HEK293 (cell line): ENCODE measurements around the gene ZNF536.

ENCODE experiments used
- CTCF ChIA-PET: fragments of 350-600 bp; formaldehyde crosslinking; extraction: SDS; loops from one replicate; lab custom pipeline; 2021; ENCODE audit warnings: antibody characterized with exemption; lab: Yijun Ruan, JAX
- POLR2A ChIA-PET: fragments of 300-600 bp; formaldehyde crosslinking; extraction: SDS; loops from one replicate; lab custom pipeline; 2020; ENCODE audit warnings: antibody characterized with exemption, inconsistent platforms; lab: Yijun Ruan, JAX
- H3K27ac ChIP-seq: fragments of 200-500 bp; sonication (Bioruptor generic); 2 replicates; pipeline ENCODE4 v1.5.1; 2014; ENCODE audit warnings: low read depth, low read length, control low read depth, inconsistent platforms; ENCODE audit errors: extremely low read depth
- H3K36me3 ChIP-seq, 2 experiments: fragments of 200-500 bp in 1 of 2; sonication (Bioruptor generic) in 1 of 2; 1 replicate in 1 of 2; 2 replicates in 1 of 2; pipeline ENCODE4 v1.5.1; 2014 to 2017; ENCODE audit warnings: inconsistent platforms in 2 of 2, low read length in 2 of 2; ENCODE audit not compliant: control insufficient read depth in 2 of 2, insufficient read depth in 1 of 2
- H3K4me1 ChIP-seq: fragments of 200-500 bp; sonication (Bioruptor generic); 2 replicates; pipeline ENCODE4 v1.5.1; 2014; ENCODE audit warnings: mild to moderate bottlenecking, low read length, inconsistent platforms; ENCODE audit not compliant: control insufficient read depth, insufficient read depth
- H3K4me3 ChIP-seq: 2 replicates; pipeline ENCODE4 v1.5.1; 2011; ENCODE audit warnings: low read depth, mild to moderate bottlenecking, control low read depth, low read length, moderate library complexity
- H3K9me3 ChIP-seq: fragments of 200-500 bp; sonication (Bioruptor generic); 2 replicates; pipeline ENCODE4 v1.5.1; 2014; ENCODE audit warnings: low read depth, low read length, inconsistent platforms; ENCODE audit not compliant: control insufficient read depth, insufficient read depth
- GFI1B ChIP-seq: fragments of 450-650 bp; formaldehyde crosslinking; IDR thresholded peaks from 2 replicates; pipeline ENCODE4 v1.5.1; 2016; ENCODE audit warnings: missing biosample characterization, missing genetic modification characterization
- GLI2 ChIP-seq: fragments of 450-650 bp; formaldehyde crosslinking; IDR thresholded peaks from 2 replicates; pipeline ENCODE4; 2017; ENCODE audit warnings: missing biosample characterization, missing genetic modification characterization, low read depth, borderline replicate concordance
- GLIS1 ChIP-seq: fragments of 450-650 bp; formaldehyde crosslinking; IDR thresholded peaks from 2 replicates; pipeline ENCODE4 v1.5.1; 2016; ENCODE audit warnings: missing biosample characterization, missing genetic modification characterization
- GLIS2 ChIP-seq: fragments of 450-650 bp; formaldehyde crosslinking; IDR thresholded peaks from 2 replicates; pipeline ENCODE4 v1.5.1; 2016; ENCODE audit warnings: missing biosample characterization, missing genetic modification characterization
- IKZF3 ChIP-seq: fragments of 450-650 bp; IDR thresholded peaks from 2 replicates; pipeline ENCODE4 v1.5.0; 2018; ENCODE audit warnings: missing biosample characterization, mild to moderate bottlenecking, missing genetic modification characterization, moderate library complexity
- INSM2 ChIP-seq: fragments of 450-650 bp; formaldehyde crosslinking; IDR thresholded peaks from 2 replicates; pipeline ENCODE4 v1.5.1; 2016; ENCODE audit warnings: missing biosample characterization, missing genetic modification characterization
- SCRT1 ChIP-seq: fragments of 450-650 bp; formaldehyde crosslinking; IDR thresholded peaks from 2 replicates; pipeline ENCODE4 v1.5.1; 2016; ENCODE audit warnings: missing biosample characterization, missing genetic modification characterization, borderline replicate concordance
- SCRT2 ChIP-seq: fragments of 450-650 bp; formaldehyde crosslinking; IDR thresholded peaks from 2 replicates; pipeline ENCODE4 v1.5.1; 2016; ENCODE audit warnings: missing biosample characterization, missing genetic modification characterization
- ZBTB21 ChIP-seq: fragments of 450-650 bp; formaldehyde crosslinking; IDR thresholded peaks from 2 replicates; pipeline ENCODE4 v1.5.1; 2017; ENCODE audit warnings: missing biosample characterization, missing genetic modification characterization
- ZBTB8A ChIP-seq: fragments of 450-650 bp; formaldehyde crosslinking; IDR thresholded peaks from 2 replicates; pipeline ENCODE4 v1.5.1; 2016; ENCODE audit warnings: missing biosample characterization, missing genetic modification characterization
- ZNF138 ChIP-seq: fragments of 450-650 bp; formaldehyde crosslinking; IDR thresholded peaks from 2 replicates; pipeline ENCODE4 v1.5.1; 2016; ENCODE audit warnings: missing biosample characterization, missing genetic modification characterization, borderline replicate concordance
- ZNF280C ChIP-seq: fragments of 450-650 bp; formaldehyde crosslinking; IDR thresholded peaks from 2 replicates; pipeline ENCODE4 v1.5.1; 2016; ENCODE audit warnings: missing biosample characterization, missing genetic modification characterization
- ZNF292 ChIP-seq: fragments of 450-650 bp; formaldehyde crosslinking; IDR thresholded peaks from 2 replicates; pipeline ENCODE4 v1.5.1; 2016; ENCODE audit warnings: low read depth, missing biosample characterization, missing genetic modification characterization, borderline replicate concordance
- ZNF362 ChIP-seq: fragments of 450-650 bp; formaldehyde crosslinking; IDR thresholded peaks from 2 replicates; pipeline ENCODE4 v1.5.1; 2016; ENCODE audit warnings: missing biosample characterization, missing genetic modification characterization
- ZNF785 ChIP-seq: fragments of 450-650 bp; formaldehyde crosslinking; IDR thresholded peaks from 2 replicates; pipeline ENCODE4 v1.5.1; 2016; ENCODE audit warnings: missing biosample characterization, missing genetic modification characterization
- TF ChIP-seq, protein P1 (sequence below): fragments of 450-650 bp; formaldehyde crosslinking; conservative IDR thresholded peaks from 2 replicates; pipeline ENCODE4 v1.5.1; 2016; ENCODE audit warnings: low read depth, missing biosample characterization, missing genetic modification characterization

Gene ZNF536

DNA sequence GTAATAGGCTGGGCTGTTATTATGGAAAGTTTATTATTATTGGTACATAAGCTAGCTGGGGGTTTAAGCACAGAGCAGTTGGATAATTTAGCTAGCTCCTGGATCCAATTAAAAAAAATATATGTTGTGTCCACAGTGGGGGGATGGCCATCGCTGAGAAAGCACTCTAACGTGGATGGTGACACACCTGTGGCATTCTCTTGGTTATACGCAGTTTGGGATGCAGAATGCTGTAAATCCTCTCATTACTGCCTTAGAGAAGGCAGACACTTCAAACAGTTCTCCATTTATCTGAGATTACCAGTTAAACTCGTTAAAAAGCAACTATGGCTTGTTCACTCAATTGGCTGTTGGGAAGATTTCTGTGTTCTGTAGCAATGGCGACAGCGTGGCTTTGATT is 2.4 kb upstream of the ZNF536 start:
- peak; percentile 70; the same call in 1 of the 2 replicates for TF ChIP-seq SCRT1 (tag by site-specific recombination)
- peak; percentile 83 for TF ChIP-seq SCRT2 (tag by site-specific recombination)
- TF ChIP-seq ZNF785 (tag by site-specific recombination), result no peak
- CTCF ChIA-PET, result interaction anchor here (0.6 kb wide), 1 partner anchor 36 kb away, joined by 3 read pairs; no protein-coding TSS in a partner anchor

DNA sequence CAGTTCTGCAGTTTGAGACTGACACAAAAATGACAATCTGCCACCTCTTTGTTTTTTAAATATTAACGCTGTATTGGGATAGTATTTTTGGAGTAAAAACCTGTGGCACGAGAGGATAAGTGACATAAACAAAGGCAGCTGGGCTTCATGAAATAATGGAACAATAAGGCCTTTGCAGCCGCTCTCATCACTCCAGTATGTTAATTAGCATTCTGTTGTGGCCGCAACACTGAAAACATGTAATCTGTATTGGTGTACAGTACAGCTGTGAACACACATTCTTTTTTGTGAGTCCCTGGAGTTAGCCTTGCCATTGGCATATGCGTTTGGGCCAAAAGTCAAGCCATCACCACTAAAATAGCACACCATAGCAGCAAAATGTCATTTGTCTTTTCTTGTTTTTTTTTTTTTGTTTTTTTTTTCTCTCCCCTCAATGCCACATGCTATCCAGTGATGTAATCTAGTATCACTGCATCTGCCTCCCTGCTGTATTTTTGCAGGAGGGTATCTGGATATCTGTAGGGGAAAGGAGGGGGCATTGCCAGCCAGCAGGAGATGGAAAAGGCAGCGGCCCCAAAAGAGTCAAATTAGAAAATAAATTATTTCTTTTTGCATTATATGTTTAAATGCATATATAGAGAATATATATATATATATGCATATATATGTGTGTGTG is 885 bp upstream of the ZNF536 start:
- TF ChIP-seq GLI2 (tag by site-specific recombination) (no peak), ZBTB21 (0 out of 2 replicates have a peak, but pooled peaks have one; percentile 12), ZNF362 (tag by site-specific recombination) (peak; percentile 92)
- Histone ChIP-seq H3K9me3 (no peaks in the 10 kb centered on the region), H3K36me3 (no peaks in the 10 kb centered on the region), H3K4me1 (peaks cover 14% of the 10 kb centered on the region), H3K27ac (no peak overlapping the region), H3K4me3 (no peak overlapping the region)
- ChIA-PET CTCF (interaction anchor here (0.8 to 1.0 kb wide), 3 partner anchors 10 to 28 kb away, joined by 3 to 4 read pairs (median 3); no protein-coding TSS in a partner anchor), POLR2A (no interaction called here)

More for the DNA sequence above, 2.4 kb upstream of the ZNF536 start:
- Histone ChIP-seq H3K4me3 (no peak overlapping the region), H3K4me1 (peaks cover 16% of the 10 kb centered on the region), H3K27ac (no peak overlapping the region), H3K9me3 (no peaks in the 10 kb centered on the region), H3K36me3 (no peaks in the 10 kb centered on the region)
- POLR2A ChIA-PET, result no interaction called here

DNA sequence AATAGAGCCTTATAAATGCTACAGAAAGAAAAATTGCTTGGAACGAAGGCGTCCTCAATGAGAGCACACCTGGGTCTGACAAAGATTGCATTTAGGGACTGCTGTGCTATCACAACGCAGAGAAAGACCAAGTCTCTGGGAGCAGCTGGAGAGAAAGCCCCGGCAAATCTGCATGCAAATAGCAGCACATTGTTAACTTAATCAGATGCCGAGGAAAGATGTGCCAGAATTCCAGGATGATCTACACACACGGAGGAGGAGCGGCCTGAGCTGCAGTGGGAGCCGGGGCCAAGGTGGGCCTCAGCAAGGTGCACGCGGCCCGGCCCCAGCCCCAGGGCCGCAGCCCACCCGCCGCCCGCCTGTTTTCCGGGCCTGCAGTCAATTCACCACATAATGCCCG is 1.4 kb downstream of the ZNF536 start:
- Histone ChIP-seq H3K4me1 (peaks cover 14% of the 10 kb centered on the region), H3K9me3 (no peaks in the 10 kb centered on the region), H3K4me3 (no peak overlapping the region), H3K36me3 (no peaks in the 10 kb centered on the region)
- CTCF ChIA-PET, result interaction anchor here (0.6 to 1.3 kb wide), 2 partner anchors 269 to 293 kb away, joined by 3 read pairs; no protein-coding TSS in a partner anchor
- no peak for TF ChIP-seq GFI1B (tag by site-specific recombination)
- no peak for TF ChIP-seq ZNF292 (tag by site-specific recombination)
- TF ChIP-seq IKZF3 (tag by site-specific recombination), result peak; percentile 42; the same call in 1 of the 2 replicates
- TF ChIP-seq ZBTB8A (tag by site-specific recombination), result no peak
- no peak for TF ChIP-seq ZNF280C (tag by site-specific recombination)
- TF ChIP-seq, all 188 proteins: peak for 1
- POLR2A ChIA-PET, result no interaction called here
- H3K27ac ChIP-seq, result no peak overlapping the region

DNA sequence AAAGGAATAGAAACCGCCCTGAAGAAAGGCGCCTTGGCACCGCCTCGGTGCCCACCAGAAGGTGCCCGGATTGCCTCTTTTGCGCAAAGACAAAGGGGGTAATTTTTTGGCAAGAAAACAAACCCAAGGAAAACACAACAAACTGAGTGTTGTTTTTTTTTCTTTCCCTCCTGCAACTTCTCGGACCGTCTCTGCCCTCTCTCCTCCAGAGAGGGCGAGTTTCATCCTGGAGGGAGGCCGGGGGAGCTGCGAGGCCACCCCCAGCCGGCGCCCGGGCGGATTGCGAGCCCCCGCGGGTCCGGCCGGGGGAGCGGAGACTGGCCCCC is 2.3 kb downstream of the ZNF536 start:
- Histone ChIP-seq H3K36me3 (no peaks in the 10 kb centered on the region), H3K4me3 (no peak overlapping the region), H3K27ac (peak overlapping the region; percentile 56; the same call in 1 of the 2 replicates), H3K4me1 (peaks cover 14% of the 10 kb centered on the region), H3K9me3 (no peaks in the 10 kb centered on the region)
- ChIA-PET CTCF (no interaction called here), POLR2A (interaction anchor here (0.8 kb wide), 1 partner anchor 121 kb away, joined by 3 read pairs; no protein-coding TSS in a partner anchor)
- TF ChIP-seq GLIS1 (tag by site-specific recombination) (peak; percentile 85; the same call in 1 of the 2 replicates), INSM2 (tag by site-specific recombination) (no peak), ZNF138 (no peak), SCRT1 (tag by site-specific recombination) (no peak), GLIS2 (tag by site-specific recombination) (peak; percentile 60), SCRT2 (tag by site-specific recombination) (no peak)
- TF ChIP-seq, protein P1, sequence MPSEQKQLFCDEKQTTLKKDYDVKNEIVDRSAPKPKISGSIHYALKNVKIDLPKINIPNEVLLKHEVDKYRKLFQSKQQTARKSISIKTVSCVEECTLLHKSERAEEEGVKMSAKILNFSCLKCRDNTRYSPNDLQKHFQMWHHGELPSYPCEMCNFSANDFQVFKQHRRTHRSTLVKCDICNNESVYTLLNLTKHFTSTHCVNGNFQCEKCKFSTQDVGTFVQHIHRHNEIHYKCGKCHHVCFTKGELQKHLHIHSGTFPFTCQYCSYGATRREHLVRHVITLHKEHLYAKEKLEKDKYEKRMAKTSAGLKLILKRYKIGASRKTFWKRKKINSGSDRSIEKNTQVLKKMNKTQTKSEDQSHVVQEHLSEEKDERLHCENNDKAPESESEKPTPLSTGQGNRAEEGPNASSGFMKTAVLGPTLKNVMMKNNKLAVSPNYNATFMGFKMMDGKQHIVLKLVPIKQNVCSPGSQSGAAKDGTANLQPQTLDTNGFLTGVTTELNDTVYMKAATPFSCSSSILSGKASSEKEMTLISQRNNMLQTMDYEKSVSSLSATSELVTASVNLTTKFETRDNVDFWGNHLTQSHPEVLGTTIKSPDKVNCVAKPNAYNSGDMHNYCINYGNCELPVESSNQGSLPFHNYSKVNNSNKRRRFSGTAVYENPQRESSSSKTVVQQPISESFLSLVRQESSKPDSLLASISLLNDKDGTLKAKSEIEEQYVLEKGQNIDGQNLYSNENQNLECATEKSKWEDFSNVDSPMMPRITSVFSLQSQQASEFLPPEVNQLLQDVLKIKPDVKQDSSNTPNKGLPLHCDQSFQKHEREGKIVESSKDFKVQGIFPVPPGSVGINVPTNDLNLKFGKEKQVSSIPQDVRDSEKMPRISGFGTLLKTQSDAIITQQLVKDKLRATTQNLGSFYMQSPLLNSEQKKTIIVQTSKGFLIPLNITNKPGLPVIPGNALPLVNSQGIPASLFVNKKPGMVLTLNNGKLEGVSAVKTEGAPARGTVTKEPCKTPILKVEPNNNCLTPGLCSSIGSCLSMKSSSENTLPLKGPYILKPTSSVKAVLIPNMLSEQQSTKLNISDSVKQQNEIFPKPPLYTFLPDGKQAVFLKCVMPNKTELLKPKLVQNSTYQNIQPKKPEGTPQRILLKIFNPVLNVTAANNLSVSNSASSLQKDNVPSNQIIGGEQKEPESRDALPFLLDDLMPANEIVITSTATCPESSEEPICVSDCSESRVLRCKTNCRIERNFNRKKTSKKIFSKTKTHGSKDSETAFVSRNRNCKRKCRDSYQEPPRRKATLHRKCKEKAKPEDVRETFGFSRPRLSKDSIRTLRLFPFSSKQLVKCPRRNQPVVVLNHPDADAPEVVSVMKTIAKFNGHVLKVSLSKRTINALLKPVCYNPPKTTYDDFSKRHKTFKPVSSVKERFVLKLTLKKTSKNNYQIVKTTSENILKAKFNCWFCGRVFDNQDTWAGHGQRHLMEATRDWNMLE (tag by site-specific recombination), result no peak
